Fibroblast of villous mesenchyme (primary cell): ENCODE data around the gene C1orf159. TPM values are rescaled to one million over a fixed set of nuclear protein-coding genes. Genes with fewer than 3 reads are reported as not detected.
"Not testable (repeated sequence)": the region's sequence is repeated elsewhere in the genome, so short reads cannot be mapped to it uniquely, and the experiment has no call there.

Source experiments
- DNase-seq: peaks from one replicate; pipeline ENCODE4 v3.0.0-alpha.2; 2010; ENCODE audit warnings: low read depth
- H3K4me3 ChIP-seq: 2 replicates; pipeline ENCODE4 v1.5.1; 2011; ENCODE audit warnings: low read depth, mild to moderate bottlenecking, low read length
- total RNA-seq: library from RNA; depleted of rRNA; stranded (reverse); fragments of >200 nt; gene quantifications from 2 replicates; pipeline ENCODE4 v1.2.3, GENCODE V29; 2012
- TF ChIP-seq, protein P1 (sequence below): IDR thresholded peaks from 2 replicates; pipeline ENCODE4 v1.5.1; 2012; ENCODE audit warnings: low read depth, mild to moderate bottlenecking, low read length; ENCODE audit not compliant: insufficient read depth

Gene C1orf159
- total RNA-seq, 1 donor, result 6.5 TPM

DNA sequence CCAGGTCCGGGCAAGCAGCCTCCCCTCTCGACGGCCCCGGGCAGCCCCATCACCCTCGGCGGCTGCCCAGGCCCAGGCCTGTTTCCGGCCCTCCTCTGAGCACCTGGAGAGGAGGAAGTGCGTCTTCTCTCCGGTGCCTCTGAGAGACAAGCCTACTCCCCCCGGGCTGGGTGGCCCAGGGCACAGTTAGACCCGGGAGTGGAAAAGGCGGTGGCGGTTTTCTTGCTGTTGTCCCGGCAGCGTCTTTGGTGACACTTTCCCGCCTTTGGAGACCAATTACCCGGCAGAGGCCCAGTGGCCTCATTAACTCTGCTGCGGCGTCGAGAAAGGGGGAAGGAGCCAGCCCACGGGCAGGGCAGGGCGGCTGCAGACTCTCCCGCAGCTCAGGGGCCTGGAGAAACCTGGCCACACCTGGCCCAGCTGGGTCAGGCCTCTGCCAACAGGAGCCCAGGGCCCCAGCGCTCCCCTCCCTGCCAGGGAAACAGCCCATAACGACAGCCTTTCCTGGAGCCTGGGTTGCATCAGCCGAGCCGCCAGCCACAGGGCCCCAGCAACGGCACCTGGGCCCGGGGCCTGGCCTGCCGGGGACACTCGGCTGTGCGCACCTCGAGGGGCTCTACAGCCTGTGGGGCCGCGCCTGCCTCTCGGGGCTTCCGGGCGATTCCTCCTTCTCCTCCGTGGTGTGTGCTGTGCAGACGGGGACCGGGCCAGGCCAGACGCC lies 28.4 kb upstream of the C1orf159 start:
- no peak for DNase-seq
- no peak overlapping the region for H3K4me3 ChIP-seq
- TF ChIP-seq, protein P1, sequence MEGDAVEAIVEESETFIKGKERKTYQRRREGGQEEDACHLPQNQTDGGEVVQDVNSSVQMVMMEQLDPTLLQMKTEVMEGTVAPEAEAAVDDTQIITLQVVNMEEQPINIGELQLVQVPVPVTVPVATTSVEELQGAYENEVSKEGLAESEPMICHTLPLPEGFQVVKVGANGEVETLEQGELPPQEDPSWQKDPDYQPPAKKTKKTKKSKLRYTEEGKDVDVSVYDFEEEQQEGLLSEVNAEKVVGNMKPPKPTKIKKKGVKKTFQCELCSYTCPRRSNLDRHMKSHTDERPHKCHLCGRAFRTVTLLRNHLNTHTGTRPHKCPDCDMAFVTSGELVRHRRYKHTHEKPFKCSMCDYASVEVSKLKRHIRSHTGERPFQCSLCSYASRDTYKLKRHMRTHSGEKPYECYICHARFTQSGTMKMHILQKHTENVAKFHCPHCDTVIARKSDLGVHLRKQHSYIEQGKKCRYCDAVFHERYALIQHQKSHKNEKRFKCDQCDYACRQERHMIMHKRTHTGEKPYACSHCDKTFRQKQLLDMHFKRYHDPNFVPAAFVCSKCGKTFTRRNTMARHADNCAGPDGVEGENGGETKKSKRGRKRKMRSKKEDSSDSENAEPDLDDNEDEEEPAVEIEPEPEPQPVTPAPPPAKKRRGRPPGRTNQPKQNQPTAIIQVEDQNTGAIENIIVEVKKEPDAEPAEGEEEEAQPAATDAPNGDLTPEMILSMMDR, result no peak

DNA sequence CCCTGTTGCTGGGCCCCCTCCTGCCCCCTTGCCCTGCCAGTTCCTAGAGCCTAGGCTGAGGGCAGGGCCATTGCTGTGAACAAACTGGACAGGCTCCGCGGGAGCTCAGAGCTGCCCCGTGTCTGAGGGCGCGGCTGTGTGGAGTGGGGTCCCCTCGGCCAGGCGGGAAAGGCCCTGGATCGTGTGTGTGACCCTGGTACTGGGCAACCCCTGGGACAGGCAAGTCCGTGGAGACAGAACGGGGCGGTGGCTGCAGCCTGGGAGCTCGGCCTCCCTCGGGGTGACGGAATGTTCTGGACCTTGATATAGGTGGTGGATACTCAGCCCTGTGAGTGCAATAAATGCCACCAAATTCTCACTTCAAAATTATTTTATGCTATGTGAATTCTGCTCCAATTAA lies 27.7 kb upstream of the C1orf159 start:
- DNase-seq, result no peak
- TF ChIP-seq, protein P1, result no peak

DNA sequence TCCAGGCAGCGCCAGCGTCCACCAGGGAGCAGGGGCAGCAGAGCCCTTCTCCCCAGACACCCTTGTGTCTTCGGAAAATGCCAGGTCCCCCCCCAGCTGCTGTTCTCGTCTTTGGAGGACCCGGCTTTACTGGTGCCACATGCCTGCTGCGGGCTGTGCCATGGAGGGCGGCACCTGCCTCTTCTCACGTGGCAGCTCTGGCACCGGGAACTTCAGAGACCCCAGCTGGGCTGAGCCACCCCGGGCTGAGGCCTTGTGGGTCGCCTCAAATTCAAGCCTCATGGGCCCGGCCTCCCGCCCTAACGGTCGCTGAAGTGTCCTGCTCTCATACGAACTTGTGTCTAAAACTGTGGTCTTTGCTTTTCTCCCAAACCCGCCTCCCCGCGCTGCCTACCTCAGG lies 27.0 kb upstream of the C1orf159 start:
- DNase-seq, result no peak
- H3K4me3 ChIP-seq, result no peak overlapping the region
- TF ChIP-seq, protein P1, result no peak

More for the DNA sequence above, 27.7 kb upstream of the C1orf159 start:
- H3K4me3 ChIP-seq, result no peak overlapping the region

DNA sequence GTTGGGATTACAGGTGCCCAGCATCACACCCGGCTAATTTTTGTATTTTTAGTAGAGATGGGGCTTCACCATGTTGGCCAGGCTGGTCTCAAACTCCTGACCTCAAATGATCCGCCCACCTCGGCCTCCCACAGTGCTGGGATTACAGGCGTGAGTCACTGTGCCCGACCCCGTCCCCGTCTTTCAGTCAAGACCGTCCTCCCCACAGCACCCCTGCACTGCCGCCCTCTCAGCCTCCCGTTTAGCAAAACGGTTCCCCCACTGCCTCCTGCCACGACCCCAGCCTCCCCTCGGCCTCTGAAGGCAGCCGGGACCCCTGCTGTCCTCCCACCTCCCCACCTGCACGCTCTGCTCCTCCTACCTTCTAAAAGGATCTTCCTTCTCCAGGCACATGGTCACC lies 26.5 kb upstream of the C1orf159 start:
- DNase-seq, H3K4me3 ChIP-seq: not testable (repeated sequence)

DNA sequence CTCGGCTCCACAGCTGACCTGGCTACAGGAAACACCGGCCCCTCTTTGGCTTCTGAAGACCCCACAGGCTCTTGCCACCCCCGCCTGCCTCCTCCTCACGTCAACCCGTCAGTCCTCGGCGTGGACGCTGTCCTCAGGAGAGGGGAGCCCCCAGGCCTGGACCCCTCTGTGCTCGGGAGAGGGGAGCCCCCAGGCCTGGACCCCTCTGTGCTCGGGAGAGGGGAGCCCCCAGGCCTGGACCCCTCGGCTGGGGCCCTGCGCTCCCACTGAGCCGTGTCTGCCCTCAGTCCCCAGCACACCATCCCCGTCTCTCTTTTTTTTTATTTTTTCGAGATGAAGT lies 26.0 kb upstream of the C1orf159 start:
- TF ChIP-seq, protein P1, result no peak
- DNase-seq, result no peak
- H3K4me3 ChIP-seq, result no peak overlapping the region

DNA sequence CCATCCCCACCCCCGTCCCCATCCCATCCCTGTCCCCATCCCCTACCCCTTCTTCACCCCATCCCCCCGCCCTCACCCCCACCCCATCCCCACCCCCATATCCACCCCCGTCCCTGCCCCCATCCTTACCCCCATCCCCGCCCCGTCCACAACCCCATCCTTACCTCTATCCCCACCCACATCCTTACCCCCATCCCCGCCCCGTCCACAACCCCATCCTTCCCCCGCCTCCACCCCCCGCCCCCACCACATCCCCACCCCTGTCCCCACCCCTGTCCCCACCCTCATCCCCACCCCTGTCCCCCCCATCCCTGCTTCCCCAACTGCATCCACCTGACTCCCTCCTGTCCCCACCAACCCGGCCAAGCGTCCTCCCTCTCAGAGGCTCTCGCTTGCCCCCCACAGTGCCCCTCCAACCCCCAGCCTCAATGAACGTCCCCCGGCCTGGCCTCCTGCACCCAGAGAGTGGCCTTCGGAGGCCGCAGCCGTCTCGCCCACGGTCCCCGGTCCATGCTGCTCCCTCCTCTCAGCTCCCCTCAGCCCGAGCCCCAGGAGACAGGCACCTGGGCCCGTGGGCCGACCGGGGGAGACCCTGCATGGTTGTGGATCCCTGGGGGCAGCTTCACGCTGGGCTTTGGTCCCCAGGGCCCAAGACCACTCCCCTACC lies 25.5 kb upstream of the C1orf159 start:
- no peak overlapping the region for H3K4me3 ChIP-seq
- no peak for DNase-seq
- TF ChIP-seq, protein P1, result no peak

DNA sequence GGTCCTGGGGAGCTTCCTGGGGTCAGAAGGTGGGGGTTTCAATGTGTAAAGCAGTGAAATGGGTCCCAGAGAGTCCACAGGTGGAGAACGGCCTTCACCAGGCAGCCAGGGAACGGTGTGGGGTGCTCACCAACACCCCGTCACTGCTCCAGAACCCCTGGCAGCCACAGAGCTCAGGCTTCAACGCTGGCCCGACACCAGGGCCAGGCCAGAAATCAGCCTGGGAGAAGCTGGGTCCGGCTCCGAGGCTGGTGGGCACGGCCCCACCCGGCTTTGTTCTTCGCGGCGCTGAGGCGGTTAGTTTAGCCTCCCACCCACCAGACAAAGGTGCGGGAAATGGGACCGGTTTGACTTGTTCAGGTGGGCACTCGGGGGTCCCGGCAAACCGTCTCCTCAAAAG lies 24.8 kb upstream of the C1orf159 start:
- TF ChIP-seq, protein P1, result no peak
- H3K4me3 ChIP-seq, result no peak overlapping the region
- DNase-seq, result no peak
